HG02973 (cell line): ENCODE results near the gene SETBP1.

ENCODE experiments used
- ATAC-seq: cut with Tn5 transposase; IDR thresholded peaks from one replicate; pipeline ENCODE4 v1.9.1; 2021; ENCODE audit warnings: moderate library complexity; ENCODE audit not compliant: unreplicated experiment

The SETBP1 gene

GRCh38 chr18:44730803-44731529 lies 50.3 kb downstream of the SETBP1 start:
- ATAC-seq = no peak

GRCh38 chr18:44731530-44732237 lies 51.0 kb downstream of the SETBP1 start:
- ATAC-seq = peak; percentile 61

GRCh38 chr18:44732238-44732563 lies 51.5 kb downstream of the SETBP1 start:
- ATAC-seq = no peak

- ATAC-seq = no peak
These were observed 51.9 kb downstream of the SETBP1 start for GRCh38 chr18:44732599-44732998.

GRCh38 chr18:44733069-44733753 lies 52.5 kb downstream of the SETBP1 start:
- no peak for ATAC-seq

- no peak for ATAC-seq
These were observed 53.2 kb downstream of the SETBP1 start for GRCh38 chr18:44733754-44734465.

- ATAC-seq = no peak
These were observed 54.4 kb downstream of the SETBP1 start for GRCh38 chr18:44735096-44735495.

GRCh38 chr18:44736664-44737380 lies 56.1 kb downstream of the SETBP1 start:
- ATAC-seq = no peak

GRCh38 chr18:44737623-44738022 lies 56.9 kb downstream of the SETBP1 start:
- no peak for ATAC-seq

GRCh38 chr18:44740000-44740399 lies 59.3 kb downstream of the SETBP1 start:
- no peak for ATAC-seq

GRCh38 chr18:44741085-44741484 lies 60.4 kb downstream of the SETBP1 start:
- no peak for ATAC-seq

GRCh38 chr18:44741511-44741910 lies 60.8 kb downstream of the SETBP1 start:
- ATAC-seq = no peak

- no peak for ATAC-seq
These were observed 61.4 kb downstream of the SETBP1 start for GRCh38 chr18:44742126-44742525.

GRCh38 chr18:44742718-44743311 lies 62.1 kb downstream of the SETBP1 start:
- ATAC-seq = no peak

GRCh38 chr18:44743631-44744030 lies 62.9 kb downstream of the SETBP1 start:
- ATAC-seq = no peak

- ATAC-seq = no peak
These were observed 63.8 kb downstream of the SETBP1 start for GRCh38 chr18:44744161-44745121.

- ATAC-seq = no peak
These were observed 66.5 kb downstream of the SETBP1 start for GRCh38 chr18:44747157-44747556.

- no peak for ATAC-seq
These were observed 67.9 kb downstream of the SETBP1 start for GRCh38 chr18:44748582-44748981.

GRCh38 chr18:44750774-44751173 lies 70.1 kb downstream of the SETBP1 start:
- no peak for ATAC-seq
